HG03095 (cell line): ENCODE measurements around the gene TRAF3.
"Not testable (repeated sequence)": the region's sequence is repeated elsewhere in the genome, so short reads cannot be mapped to it uniquely, and the experiment has no call there.

Experiments used
- ATAC-seq: cut with Tn5 transposase; IDR thresholded peaks from one replicate; pipeline ENCODE4 v1.9.1; 2021; ENCODE audit warnings: moderate library complexity; ENCODE audit not compliant: unreplicated experiment

The TRAF3 gene

GRCh38 chr14:102918438-102918837 is 141.2 kb downstream of the TRAF3 start:
- ATAC-seq, result no peak

GRCh38 chr14:102920273-102920997 is 143.2 kb downstream of the TRAF3 start:
- no peak for ATAC-seq

GRCh38 chr14:102920998-102921304 is 143.7 kb downstream of the TRAF3 start:
- ATAC-seq, result no peak

- no peak for ATAC-seq
These were observed 145.4 kb downstream of the TRAF3 start, which contains the start of gene AMN for GRCh38 chr14:102922490-102923200. Gene AMN, plus strand, starts transcription at chr14:102922663. Its CDS starts 26 bp downstream, at chr14:102922689.

- no peak for ATAC-seq
These were observed 146.1 kb downstream of the TRAF3 start for GRCh38 chr14:102923201-102923924.

- ATAC-seq, result no peak
These were observed 146.8 kb downstream of the TRAF3 start for GRCh38 chr14:102923925-102924486.

GRCh38 chr14:102924632-102925588 is 147.7 kb downstream of the TRAF3 start:
- no peak for ATAC-seq

- ATAC-seq, result no peak
These were observed 148.4 kb downstream of the TRAF3 start for GRCh38 chr14:102925646-102926045.

- no peak for ATAC-seq
These were observed 148.9 kb downstream of the TRAF3 start for GRCh38 chr14:102926104-102926503.

GRCh38 chr14:102926840-102927239 is 149.6 kb downstream of the TRAF3 start:
- not testable (repeated sequence) for ATAC-seq

GRCh38 chr14:102927346-102927877 is 150.2 kb downstream of the TRAF3 start:
- ATAC-seq, result no peak

- ATAC-seq, result no peak
These were observed 150.7 kb downstream of the TRAF3 start for GRCh38 chr14:102927878-102928411.

- peak; percentile 50 for ATAC-seq
These were observed 151.4 kb downstream of the TRAF3 start for GRCh38 chr14:102928412-102929240.

GRCh38 chr14:102929241-102930137 is 152.2 kb downstream of the TRAF3 start:
- no peak for ATAC-seq

- ATAC-seq, result no peak
These were observed 153.0 kb downstream of the TRAF3 start for GRCh38 chr14:102930138-102930752.

GRCh38 chr14:102930753-102931579 is 153.7 kb downstream of the TRAF3 start:
- ATAC-seq, result no peak
